GM11168 (cell line): ENCODE results near the gene LTN1.
"Not testable (repeated sequence)": the region's sequence is repeated elsewhere in the genome, so short reads cannot be mapped to it uniquely, and the experiment has no call there.

Source experiments
- in situ Hi-C: fragments of 300-500 bp; cut with MboI; formaldehyde crosslinking; loops from one replicate; pipeline ENCODE4 v1.12.0; 2022; ENCODE audit warnings: low sequenced_read_pairs; ENCODE audit not compliant: unreplicated experiment

LTN1 gene, protein sequence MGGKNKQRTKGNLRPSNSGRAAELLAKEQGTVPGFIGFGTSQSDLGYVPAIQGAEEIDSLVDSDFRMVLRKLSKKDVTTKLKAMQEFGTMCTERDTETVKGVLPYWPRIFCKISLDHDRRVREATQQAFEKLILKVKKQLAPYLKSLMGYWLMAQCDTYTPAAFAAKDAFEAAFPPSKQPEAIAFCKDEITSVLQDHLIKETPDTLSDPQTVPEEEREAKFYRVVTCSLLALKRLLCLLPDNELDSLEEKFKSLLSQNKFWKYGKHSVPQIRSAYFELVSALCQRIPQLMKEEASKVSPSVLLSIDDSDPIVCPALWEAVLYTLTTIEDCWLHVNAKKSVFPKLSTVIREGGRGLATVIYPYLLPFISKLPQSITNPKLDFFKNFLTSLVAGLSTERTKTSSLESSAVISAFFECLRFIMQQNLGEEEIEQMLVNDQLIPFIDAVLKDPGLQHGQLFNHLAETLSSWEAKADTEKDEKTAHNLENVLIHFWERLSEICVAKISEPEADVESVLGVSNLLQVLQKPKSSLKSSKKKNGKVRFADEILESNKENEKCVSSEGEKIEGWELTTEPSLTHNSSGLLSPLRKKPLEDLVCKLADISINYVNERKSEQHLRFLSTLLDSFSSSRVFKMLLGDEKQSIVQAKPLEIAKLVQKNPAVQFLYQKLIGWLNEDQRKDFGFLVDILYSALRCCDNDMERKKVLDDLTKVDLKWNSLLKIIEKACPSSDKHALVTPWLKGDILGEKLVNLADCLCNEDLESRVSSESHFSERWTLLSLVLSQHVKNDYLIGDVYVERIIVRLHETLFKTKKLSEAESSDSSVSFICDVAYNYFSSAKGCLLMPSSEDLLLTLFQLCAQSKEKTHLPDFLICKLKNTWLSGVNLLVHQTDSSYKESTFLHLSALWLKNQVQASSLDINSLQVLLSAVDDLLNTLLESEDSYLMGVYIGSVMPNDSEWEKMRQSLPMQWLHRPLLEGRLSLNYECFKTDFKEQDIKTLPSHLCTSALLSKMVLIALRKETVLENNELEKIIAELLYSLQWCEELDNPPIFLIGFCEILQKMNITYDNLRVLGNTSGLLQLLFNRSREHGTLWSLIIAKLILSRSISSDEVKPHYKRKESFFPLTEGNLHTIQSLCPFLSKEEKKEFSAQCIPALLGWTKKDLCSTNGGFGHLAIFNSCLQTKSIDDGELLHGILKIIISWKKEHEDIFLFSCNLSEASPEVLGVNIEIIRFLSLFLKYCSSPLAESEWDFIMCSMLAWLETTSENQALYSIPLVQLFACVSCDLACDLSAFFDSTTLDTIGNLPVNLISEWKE (N-terminal part only)

DNA sequence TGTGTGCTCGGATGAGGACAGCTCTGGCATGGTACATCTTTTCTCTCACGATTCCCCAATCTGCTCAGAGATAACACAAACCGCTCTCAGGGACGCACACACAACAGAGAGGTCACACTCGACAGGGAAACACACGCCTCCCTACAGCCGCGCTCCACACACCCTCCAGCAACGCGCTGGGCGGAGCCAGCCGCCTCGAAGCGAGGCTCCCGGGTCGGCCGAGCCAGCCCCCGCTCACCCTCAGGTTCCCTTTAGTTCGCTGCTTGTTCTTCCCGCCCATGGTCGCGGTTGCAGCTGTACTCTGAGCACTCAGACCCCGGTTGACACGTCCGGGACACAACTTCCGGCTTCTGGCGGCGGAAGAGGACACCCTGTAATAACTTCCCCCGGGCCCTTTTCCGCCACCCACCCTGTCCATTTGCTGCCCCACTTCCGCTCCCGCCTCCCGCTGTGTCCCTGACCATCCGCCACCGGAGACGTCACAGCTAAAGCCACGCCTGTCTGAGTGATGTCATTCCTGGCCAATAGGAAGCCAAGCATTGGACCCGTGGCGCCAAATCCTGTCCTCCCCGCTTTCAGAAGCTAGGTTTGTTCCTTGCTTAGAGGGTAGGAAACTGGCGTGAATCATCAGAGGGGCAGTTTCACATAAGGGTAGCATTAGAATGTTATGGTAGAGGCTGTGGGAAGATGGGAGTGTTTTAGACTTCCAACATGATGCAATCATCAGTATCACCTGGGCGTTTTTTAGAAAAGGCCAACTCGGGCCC is at the start of gene LTN1:
TSS of gene LTN1 (minus strand) at position 352 of the 767 bp plus-strand sequence. CDS start at position 280, 72 bp downstream.
- in situ Hi-C loops: no loop called here

DNA sequence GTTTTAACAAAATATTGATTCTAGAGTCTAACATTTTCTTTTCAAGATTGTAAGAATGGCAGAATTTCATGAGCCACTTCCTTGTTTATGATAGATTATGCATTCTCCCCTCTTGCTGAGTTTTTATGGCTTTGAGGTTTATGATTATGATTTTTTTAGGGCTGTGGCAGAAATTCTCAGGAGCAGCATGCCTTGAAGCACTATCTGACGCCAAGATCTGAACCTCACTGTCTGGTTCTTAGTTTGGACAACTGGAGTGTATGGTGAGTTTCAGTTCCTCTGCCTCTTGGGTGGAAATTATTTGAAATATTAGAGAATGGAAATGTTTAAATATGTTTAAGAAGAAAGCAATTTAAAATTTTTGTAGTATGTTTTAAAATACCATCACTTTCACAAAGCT is 42.0 kb upstream of the LTN1 start:
- in situ Hi-C loops: no loop called here

DNA sequence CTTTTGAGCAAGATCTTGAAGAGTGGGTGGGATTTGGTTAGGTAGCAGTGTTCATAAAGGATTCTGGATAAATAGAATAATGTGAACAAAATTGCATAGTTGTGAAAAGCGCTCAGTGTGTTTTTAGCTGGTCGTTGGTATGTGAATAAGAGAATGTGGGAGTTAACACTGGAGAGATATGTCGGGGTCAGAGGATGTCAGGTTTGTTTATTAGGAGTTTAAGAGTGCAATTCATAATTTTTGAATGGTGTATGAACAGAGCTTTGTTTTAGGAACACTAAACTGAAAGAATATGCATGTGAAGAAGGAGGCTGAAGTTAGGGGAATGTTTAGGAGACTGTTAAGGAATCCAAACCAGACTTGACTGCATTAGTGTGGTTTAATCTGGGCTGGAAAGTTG is 41.2 kb upstream of the LTN1 start:
- in situ Hi-C loops: no loop called here

DNA sequence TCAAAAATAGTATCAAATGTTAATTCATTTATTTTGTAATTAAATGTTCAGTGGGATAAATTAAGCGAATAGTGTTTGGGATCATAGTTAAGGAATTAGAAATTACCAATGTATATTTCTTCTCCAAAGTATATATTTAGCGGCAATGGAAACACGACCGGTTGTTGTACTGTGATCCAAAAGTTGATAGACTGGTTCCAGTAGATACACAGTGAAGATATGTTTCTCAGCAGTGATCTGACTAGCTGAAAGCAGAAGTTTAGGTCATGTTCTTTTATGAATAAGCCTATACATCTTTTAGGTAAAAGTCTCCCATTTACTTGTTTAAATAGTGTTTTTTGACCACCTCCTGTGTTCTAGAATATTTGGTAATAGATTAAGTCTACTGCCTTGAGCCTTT is 40.6 kb upstream of the LTN1 start:
- in situ Hi-C loops: no loop called here

DNA sequence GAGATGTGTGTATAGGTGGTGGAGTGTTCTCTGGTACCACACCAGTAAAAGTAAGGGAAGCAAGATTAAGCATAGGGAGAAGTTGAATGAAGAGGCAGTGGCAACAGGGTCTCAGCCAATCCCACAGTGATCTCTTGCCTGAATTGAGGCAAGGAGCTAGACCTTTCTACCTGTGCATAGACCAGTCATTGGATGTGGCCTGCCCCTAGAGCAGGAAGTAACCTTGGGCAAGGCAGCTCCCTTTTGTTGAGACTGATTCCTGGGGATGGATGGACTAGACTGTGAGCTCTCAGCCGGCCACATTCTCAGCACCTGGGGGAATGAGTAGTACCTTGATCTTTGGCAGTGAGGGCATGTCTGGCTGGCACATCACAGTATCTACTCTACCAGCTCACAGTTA is 38.2 kb upstream of the LTN1 start:
- in situ Hi-C loops: no loop called here

DNA sequence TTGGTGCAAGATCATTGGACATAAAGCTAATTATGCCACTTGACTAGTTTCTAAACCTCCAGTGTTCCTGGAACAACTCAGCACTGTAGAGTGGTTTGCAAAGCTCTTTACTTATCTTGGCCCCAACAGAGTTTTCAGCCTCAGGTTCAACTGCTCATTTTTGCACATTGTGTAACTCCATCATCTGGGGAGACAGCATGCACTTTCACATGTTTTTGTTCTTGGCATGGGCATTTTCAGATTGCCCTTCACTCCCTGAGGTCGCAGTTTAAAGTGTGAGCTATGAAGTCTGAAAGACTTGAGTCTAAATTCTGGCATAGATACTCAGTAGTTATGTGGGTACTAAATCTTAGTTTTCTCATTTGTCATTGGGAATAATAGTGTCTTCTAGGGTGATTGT is 36.8 kb upstream of the LTN1 start:
- in situ Hi-C loops: no loop called here

DNA sequence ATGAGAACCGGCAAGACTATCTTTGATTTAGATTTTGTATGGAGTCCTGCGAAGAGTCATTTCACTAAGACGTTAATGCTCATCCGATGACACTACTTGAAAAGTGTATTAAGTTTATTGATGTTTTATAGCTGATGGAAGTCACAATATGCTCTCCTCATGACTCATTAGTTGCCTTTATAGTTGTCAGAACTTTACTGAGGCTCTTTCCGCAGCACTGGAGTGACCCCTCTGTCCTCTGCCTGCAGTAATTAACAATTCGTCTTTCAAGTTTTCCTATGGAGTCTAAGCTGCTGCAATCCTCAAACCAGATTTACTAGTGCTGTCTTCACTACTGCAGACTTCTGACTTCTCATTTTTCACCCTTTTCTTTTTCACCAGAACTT is 32.6 kb upstream of the LTN1 start:
- in situ Hi-C loops: no loop called here

DNA sequence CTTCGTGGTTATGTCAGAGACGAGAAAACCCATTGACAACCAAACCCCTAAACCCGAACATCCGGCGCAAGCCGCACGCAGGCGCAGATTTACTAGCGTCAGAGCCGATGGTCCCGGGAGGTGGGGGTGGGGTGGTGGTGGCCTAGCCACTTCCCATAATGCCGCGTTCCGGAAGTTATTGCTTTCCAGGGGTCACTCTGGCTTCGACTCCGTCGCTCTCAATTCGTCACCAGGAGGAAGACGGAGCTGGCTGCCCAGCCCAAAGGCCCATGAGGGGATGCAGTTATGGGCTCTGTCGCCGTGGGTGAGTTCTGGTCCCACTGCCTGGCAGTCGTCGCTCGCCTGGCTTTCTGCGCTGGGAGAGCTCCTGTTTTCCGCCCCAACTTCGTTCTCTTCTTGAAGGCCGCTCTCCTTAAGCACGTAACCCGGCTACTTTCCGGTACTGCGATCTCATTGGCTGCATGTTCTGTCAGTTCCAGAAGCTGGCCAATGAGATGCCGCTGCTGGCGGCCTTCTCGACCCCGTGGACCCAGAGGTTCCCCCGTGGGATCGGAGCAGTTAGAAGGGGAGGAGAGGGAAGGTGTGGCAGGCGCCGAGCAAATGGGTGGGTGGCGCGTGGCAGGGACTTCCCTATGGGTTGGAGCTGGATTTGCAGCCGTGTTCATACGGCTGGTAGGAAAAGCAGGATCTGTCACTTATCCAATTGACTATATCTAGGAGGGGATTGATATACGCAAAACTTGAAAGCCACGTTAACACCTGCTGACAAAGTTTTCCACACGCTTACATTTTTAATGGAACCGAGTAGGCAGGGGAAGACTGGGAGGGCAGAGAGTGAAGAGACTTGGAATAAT is 32.0 kb upstream of the LTN1 start, which contains the start of gene USP16:
TSS of gene USP16 (plus strand) at position 195 of the 854 bp plus-strand sequence. CDS start 3,246 bp downstream, outside the sequence.
- in situ Hi-C loops: no loop called here

DNA sequence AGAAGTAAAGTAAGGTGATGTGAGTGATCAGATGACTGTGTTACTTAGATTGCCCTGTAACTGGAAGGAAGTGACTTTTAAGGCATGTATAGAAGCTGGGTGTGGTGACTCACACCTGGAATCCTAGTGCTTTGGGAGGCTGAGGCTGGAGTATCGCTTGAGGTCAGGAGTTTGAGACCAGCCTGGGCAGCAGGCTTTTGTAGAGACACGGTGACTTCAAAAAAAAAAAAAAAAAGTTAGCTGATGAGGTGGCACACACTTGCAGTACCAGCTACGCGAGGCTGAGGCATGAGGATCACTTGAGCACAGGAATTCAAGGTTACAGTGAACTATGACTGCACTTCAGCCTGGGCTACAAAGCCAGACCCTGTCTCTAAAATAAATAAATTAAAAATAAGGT is 29.5 kb upstream of the LTN1 start:
- in situ Hi-C loops: no loop called here

DNA sequence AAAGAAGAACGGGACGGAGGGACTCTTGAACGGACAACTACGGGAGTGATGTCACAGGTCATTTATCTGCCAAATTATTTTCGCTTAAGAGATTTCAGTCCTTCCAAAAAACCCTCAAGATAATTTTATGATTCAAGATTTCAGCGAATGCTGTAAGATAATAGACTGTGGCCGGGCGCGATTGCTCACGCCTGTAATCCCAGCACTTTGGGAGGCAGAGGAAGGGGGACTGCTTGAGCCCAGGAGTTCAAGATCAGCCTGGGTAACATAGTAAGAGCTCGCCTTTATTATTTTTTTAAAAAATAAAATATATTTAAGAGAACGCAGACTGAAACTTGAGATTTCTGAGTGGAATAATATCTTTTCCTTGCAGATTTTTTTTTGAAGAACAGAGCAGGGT is 25.9 kb upstream of the LTN1 start:
- in situ Hi-C loops: no loop called here

DNA sequence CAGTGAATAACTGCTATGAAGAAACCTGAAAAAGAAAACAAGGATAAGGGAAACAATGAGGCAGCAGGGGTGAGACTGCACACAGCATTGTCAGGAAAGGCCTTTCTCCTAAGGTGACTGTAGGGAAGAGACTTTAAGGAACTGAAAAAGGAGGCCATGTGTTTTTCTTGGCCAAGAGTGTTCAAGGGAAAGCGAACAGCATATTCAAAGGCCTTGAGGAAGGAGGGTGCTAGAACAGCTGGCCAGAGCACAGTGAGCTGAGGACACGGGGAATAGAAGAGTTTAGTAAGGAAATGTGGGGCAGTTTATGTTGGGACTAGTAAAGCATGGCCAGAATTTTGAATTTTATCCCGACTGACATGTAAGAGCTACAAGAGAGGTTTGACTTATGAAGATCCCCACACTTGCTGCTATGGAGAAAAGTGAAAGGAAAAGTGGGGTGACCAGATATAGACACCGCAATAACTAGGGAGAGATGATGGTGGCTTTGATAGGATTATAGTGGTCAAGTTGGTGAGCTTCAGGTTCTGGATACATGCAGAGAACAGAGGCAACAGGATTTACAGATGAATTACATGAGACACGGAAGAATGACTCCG is 25.1 kb upstream of the LTN1 start:
- in situ Hi-C loops: no loop called here

DNA sequence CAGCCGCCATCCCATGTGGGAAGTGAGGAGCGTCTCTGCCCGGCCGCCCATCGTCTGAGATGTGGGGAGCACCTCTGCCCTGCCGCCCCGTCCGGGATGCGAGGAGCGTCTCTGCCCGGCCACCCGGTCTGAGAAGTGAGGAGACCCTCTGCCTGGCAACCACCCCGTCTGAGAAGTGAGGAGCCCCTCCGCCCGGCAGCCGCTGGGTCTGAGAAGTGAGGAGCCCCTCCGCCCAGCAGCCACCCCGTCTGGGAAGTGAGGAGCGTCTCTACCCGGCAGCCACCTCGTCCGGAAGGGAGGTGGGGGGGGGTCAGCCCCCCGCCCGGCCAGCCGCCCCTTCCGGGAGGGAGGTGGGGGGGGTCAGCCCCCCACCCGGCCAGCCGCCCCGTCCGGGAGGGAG is 18.6 kb upstream of the LTN1 start:
- in situ Hi-C loops: not testable (repeated sequence)

DNA sequence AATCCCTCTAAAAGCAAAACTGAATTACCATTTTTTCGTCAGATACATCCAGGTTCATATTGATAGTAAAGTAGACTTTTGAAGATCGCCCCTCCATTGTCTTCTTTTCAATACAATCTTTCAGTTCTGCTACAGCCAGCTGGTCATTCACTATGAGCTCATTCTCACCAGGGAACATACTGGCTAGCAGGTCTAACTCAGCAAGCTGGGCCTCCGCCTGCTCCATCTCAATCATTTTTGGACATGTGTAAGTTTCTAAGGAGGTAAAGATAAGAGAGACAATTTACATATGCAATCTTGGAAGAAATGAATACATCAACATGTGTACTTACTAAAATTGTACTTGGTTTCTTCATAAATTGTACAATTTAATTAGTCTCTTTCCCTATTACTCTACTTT is 15.7 kb upstream of the LTN1 start:
- in situ Hi-C loops: no loop called here

DNA sequence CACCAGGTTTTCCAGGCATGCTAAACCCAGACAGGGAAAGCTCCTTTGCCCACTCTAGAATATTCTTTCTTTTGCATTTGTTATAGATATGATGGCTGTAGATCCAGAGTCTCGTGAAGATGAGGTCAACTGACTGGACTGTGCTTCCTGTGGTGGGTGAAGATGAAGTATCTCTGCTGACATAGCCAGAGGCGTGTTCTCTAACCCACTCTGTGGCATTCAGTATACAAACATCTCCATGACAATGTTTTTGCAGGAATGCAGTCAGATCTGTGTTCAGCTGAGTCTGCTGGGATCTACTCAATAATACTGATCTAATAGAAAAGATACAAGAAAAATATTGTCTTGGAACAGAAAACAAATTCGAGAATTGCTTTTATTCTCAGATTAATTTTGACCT is 15.1 kb upstream of the LTN1 start:
- in situ Hi-C loops: no loop called here

DNA sequence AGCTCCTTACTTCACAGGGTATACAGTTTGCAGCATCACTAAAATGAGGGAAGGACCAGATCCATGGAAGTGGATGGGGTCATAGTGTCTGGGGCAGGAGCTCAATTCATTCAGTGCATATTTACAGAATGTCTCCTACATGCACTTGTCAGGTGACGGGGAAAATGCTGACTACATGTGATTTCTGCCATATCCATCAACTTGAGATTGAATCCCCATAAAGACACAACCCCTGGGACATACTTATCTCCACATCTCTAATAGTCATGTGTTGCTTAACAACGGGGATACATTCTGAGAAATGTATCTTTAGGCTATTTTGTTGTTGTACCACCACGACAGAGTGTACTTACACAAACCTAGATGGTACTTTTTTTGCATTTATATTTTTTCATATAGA is 14.5 kb upstream of the LTN1 start:
- in situ Hi-C loops: no loop called here

DNA sequence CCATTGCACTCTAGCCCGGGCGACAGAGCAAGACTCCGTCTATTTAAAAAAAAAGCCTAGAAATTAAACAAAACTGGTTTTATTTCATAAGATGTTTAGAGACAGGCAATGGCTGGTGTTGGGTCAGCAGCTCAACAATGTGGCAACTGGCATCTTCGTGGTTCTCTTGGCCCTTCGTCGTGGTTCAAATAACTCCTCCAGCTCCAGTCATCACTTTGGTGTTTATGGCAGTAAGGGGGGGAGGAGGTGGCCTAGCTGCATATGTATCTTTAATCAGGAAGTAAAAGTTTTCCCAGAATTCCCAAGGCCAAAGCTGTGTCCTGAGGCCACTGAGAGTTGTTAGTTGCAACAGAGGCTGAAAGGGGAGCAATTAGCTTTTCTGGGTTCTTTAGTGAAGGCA is 13.0 kb upstream of the LTN1 start:
- in situ Hi-C loops: no loop called here

DNA sequence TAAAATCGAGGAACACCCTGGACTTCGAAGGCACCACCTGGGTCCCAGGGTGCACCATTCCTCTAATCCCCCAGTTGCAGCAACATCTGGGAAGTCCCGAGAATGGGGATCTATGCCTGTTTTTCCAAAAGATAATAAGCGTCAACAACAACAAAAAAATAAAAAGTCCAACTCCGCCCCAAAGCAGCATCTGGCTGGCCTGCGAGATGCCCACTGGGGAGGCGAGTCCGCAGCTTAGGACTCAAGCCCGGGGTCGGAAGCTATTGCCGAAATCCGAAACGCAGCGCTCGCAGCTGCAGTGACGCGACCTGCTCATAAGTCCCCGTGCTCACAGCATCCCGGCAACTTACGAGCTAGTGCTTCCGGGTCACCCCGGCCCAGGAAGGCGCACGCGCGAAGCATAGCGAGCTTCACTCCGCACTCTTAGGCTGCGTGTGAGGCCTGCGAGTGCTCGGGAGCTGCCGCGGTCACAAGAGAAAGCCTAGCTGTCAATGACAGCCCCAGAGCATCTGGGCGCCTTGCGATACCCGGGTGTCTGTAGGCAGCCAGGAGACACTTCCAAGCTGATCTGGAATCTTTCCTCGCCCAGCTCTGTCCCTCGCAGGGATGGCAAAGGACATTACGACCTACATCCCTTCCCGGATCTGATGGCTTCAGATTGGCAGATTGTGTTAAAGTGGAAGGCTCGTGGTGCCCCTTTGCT is 9.9 kb upstream of the LTN1 start:
- in situ Hi-C loops: no loop called here

DNA sequence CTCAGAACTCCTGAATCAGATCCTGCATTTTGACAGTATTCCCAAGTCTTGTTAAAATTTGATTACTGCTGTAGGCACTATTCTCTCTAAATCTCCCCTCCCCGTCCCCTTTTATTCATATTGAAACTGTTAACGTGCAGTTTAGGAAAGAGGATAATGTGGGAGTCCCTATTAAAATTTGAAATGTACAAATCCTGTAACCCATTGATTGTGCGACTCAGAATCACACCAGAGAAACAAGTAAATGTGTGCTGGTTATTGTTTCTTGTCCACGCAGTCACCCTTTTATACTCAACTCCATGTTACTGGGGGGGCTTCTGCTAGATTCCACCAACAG is 584 bp upstream of the LTN1 start:
- in situ Hi-C loops: no loop called here
